ENCODE measurements around the gene PEAR1. TPM values are rescaled to one million over a fixed set of nuclear protein-coding genes. Genes with fewer than 3 reads are reported as not detected.

Gene PEAR1
- total and polyA plus RNA-seq, 2 donors (not counting 1 experiment from before 2014, with no cell fraction given), result 2.6 to 41.5 TPM

DNA sequence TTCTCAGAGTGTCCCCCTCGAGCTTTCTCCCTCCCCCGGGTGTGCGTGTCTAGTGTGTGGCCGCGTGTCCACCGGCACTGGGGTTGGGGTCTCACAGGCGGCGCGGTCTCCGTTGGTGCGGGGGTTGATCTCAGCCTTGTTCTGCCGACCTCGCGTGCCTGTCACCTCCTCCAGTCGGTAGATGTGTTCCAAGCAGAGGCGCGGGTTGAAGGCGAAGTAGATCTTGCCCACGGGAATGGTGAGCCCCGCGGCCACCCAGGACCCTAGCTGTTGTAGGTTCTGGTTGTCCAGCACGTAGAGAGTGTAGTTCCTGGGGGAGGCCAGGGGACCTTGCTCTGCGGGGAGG lies 44.4 kb upstream of the PEAR1 start:
- Histone ChIP-seq H4K20me1 (ENCODE audit: control insufficient read depth, extremely low read depth, insufficient read depth, low read length) (no peaks in the 10 kb centered on the region), H3K27ac (ENCODE audit: insufficient read depth, low read length) (no peak overlapping the region), H3K9ac (ENCODE audit: insufficient read depth, low read length) (no peak overlapping the region), H2AFZ (ENCODE audit: low read length) (no peak overlapping the region), H3K4me2 (ENCODE audit: extremely low read depth, insufficient read depth, low read length) (no peak overlapping the region), H3K4me3 (replicated peaks in 1 of 4; ENCODE audit: control extremely low read depth in 1 of 4, insufficient read depth in 1 of 4, low read depth in 3 of 4, low read length in 4 of 4) (no peak overlapping the region), H3K4me1 (ENCODE audit: control insufficient read depth, extremely low read depth, insufficient read depth, low read length) (peaks cover 3% of the 10 kb centered on the region), H3K27me3 (ENCODE audit: control insufficient read depth, insufficient read depth, low read length) (peaks cover 55% of the 10 kb centered on the region), H3K79me2 (ENCODE audit: control insufficient read depth, insufficient read depth, low read length) (no peaks in the 10 kb centered on the region), H3K36me3 (ENCODE audit: control insufficient read depth, insufficient read depth, low read length) (no peaks in the 10 kb centered on the region), H3K9me3 (ENCODE audit: control insufficient read depth, insufficient read depth, low read depth, low read length) (no peaks in the 10 kb centered on the region)
- TF ChIP-seq EZH2 (IDR thresholded peaks at IDR 0.05; ENCODE audit: low read length, missing control alignments), result peak; percentile 43
- TF ChIP-seq, protein P1, sequence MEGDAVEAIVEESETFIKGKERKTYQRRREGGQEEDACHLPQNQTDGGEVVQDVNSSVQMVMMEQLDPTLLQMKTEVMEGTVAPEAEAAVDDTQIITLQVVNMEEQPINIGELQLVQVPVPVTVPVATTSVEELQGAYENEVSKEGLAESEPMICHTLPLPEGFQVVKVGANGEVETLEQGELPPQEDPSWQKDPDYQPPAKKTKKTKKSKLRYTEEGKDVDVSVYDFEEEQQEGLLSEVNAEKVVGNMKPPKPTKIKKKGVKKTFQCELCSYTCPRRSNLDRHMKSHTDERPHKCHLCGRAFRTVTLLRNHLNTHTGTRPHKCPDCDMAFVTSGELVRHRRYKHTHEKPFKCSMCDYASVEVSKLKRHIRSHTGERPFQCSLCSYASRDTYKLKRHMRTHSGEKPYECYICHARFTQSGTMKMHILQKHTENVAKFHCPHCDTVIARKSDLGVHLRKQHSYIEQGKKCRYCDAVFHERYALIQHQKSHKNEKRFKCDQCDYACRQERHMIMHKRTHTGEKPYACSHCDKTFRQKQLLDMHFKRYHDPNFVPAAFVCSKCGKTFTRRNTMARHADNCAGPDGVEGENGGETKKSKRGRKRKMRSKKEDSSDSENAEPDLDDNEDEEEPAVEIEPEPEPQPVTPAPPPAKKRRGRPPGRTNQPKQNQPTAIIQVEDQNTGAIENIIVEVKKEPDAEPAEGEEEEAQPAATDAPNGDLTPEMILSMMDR (conservative IDR thresholded peaks at IDR 0.05 in 1 of 2, IDR thresholded peaks at IDR 0.05 in 1 of 2; ENCODE audit: low read depth in 1 of 2, low read length in 2 of 2), result no peak
- DNase-seq (ENCODE audit: low read depth in 2 of 2), result no peak

DNA sequence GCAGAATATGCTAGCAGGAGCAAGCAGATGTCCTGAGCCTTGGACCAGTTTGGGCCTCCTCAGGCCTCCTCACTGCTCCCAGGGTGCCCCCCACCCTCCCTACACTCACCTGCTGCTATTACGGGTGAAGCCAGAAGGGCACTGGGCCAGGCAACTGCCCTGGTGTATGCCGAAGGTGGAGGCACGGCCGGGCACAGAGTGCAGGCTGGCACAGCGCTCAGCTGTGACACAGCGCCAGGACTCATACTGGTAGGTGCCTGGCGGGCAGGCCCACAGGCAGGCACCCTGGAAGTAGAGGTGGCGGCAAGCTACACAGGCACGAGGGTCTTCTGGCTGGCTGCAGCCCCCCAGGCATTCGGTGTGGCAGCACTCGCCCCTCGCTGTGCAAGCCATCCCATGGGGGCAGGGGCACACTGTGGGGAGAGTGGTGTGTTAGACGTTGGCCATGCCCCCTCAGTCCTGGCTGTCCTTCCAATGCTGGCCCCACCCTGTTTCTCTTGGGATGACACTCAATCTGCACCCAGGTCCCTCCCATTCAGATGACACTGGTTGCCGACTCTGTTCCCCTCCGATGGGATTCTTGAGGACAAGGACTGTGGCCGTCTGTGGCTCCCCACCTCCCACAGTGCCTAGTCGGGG lies 41.6 kb upstream of the PEAR1 start:
- H3K27ac ChIP-seq (ENCODE audit: insufficient read depth, low read length), result no peak overlapping the region
- no peak overlapping the region for H3K4me2 ChIP-seq (ENCODE audit: extremely low read depth, insufficient read depth, low read length)
- DNase-seq (ENCODE audit: low read depth in 2 of 2), result no peak
- H2AFZ ChIP-seq (ENCODE audit: low read length), result no peak overlapping the region
- no peak overlapping the region for H3K4me3 ChIP-seq (replicated peaks in 1 of 4; ENCODE audit: control extremely low read depth in 1 of 4, insufficient read depth in 1 of 4, low read depth in 3 of 4, low read length in 4 of 4)
- no peak for TF ChIP-seq EZH2 (IDR thresholded peaks at IDR 0.05; ENCODE audit: low read length, missing control alignments)
- TF ChIP-seq, protein P1 (conservative IDR thresholded peaks at IDR 0.05 in 1 of 2, IDR thresholded peaks at IDR 0.05 in 1 of 2; ENCODE audit: low read depth in 1 of 2, low read length in 2 of 2), result no peak
- H3K4me1 ChIP-seq (ENCODE audit: control insufficient read depth, extremely low read depth, insufficient read depth, low read length), result peaks cover 3% of the 10 kb centered on the region
- H4K20me1 ChIP-seq (ENCODE audit: control insufficient read depth, extremely low read depth, insufficient read depth, low read length), result no peaks in the 10 kb centered on the region
- no peaks in the 10 kb centered on the region for H3K9me3 ChIP-seq (ENCODE audit: control insufficient read depth, insufficient read depth, low read depth, low read length)
- no peaks in the 10 kb centered on the region for H3K79me2 ChIP-seq (ENCODE audit: control insufficient read depth, insufficient read depth, low read length)
- H3K27me3 ChIP-seq (ENCODE audit: control insufficient read depth, insufficient read depth, low read length), result peaks cover 51% of the 10 kb centered on the region
- H3K9ac ChIP-seq (ENCODE audit: insufficient read depth, low read length), result no peak overlapping the region
- H3K36me3 ChIP-seq (ENCODE audit: control insufficient read depth, insufficient read depth, low read length), result no peaks in the 10 kb centered on the region

DNA sequence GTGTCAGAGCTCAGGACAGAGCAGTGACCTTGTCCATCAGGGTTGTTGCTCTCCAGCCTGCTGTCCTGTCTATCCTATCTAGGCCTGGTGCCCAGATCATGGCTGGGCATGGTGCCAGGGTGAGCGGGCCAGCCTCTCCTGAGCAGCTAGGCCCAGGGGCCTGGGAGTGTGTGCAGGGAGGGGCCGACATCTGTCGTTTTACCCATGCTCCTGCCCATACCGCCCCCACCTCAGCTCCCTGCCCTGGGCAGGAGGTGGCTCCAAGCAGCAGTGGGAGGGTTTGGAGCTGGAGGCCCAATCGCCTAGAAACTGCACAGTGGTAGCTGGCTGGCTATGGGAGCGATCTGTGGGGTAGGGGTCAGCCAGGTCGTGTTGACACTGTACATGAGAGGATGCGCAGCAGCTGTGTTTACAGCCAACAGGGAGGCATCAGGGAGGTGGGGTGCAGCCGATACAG lies 41.1 kb upstream of the PEAR1 start:
- peaks cover 51% of the 10 kb centered on the region for H3K27me3 ChIP-seq (ENCODE audit: control insufficient read depth, insufficient read depth, low read length)
- peak; percentile 11 to 48 for DNase-seq (ENCODE audit: low read depth in 2 of 2)
- H3K27ac ChIP-seq (ENCODE audit: insufficient read depth, low read length), result no peak overlapping the region
- H3K9ac ChIP-seq (ENCODE audit: insufficient read depth, low read length), result no peak overlapping the region
- H2AFZ ChIP-seq (ENCODE audit: low read length), result no peak overlapping the region
- H3K4me1 ChIP-seq (ENCODE audit: control insufficient read depth, extremely low read depth, insufficient read depth, low read length), result peaks cover 3% of the 10 kb centered on the region
- H3K79me2 ChIP-seq (ENCODE audit: control insufficient read depth, insufficient read depth, low read length), result no peaks in the 10 kb centered on the region
- TF ChIP-seq, protein P1 (conservative IDR thresholded peaks at IDR 0.05 in 1 of 2, IDR thresholded peaks at IDR 0.05 in 1 of 2; ENCODE audit: low read depth in 1 of 2, low read length in 2 of 2), result no peak
- no peak for TF ChIP-seq EZH2 (IDR thresholded peaks at IDR 0.05; ENCODE audit: low read length, missing control alignments)
- H3K36me3 ChIP-seq (ENCODE audit: control insufficient read depth, insufficient read depth, low read length), result no peaks in the 10 kb centered on the region
- H3K4me3 ChIP-seq (replicated peaks in 1 of 4; ENCODE audit: control extremely low read depth in 1 of 4, insufficient read depth in 1 of 4, low read depth in 3 of 4, low read length in 4 of 4), result no peak overlapping the region
- H3K4me2 ChIP-seq (ENCODE audit: extremely low read depth, insufficient read depth, low read length), result no peak overlapping the region
- no peaks in the 10 kb centered on the region for H4K20me1 ChIP-seq (ENCODE audit: control insufficient read depth, extremely low read depth, insufficient read depth, low read length)
- H3K9me3 ChIP-seq (ENCODE audit: control insufficient read depth, insufficient read depth, low read depth, low read length), result no peaks in the 10 kb centered on the region

Data from fibroblast of lung (primary cell).